GM19035 (cell line): Measurements from ENCODE around the gene NREP.
"Not testable (repeated sequence)": the region's sequence is repeated elsewhere in the genome, so short reads cannot be mapped to it uniquely, and the experiment has no call there.

Experiments used
- ATAC-seq: cut with Tn5 transposase; IDR thresholded peaks from one replicate; pipeline ENCODE4 v1.9.1; 2021; ENCODE audit not compliant: unreplicated experiment

The NREP gene

DNA sequence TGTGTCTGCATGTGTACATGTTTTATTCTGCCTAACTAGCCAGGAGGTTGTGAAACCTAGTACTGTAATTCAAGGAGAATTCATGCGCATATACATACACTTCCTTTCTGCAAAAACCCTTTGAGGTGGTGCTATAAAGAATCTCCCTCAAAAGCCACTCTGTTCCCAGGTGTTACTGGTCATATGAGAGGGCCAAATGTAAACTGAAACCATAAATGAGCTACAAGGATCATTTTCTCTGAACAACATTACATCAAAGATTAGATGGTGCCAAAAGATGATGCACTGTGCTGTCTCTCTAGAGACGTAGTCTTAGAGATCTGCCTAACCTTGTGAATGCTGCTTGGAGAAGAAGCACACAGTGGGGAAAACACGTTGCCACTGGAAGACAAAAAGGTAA lies 15.7 kb downstream of the NREP start:
- ATAC-seq: no peak

DNA sequence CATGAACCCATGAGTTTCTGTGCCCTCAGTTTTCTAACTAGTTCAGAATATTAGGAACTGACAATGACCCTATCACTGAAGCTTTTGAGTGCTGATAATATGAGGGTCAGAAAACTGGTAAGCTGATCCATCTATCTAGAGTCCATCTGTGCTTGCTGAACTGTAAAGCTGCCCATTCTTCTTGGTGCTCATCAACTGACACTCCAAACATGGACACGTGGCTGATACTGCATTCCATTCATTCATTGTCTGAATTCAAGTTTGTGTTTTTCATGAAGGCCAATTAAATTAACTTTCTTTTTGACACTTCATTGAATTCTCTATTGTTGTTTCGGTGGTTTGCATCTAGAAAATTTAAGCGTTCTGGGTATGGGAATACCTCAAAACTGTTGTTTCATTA lies 17.6 kb downstream of the NREP start:
- no peak for ATAC-seq

DNA sequence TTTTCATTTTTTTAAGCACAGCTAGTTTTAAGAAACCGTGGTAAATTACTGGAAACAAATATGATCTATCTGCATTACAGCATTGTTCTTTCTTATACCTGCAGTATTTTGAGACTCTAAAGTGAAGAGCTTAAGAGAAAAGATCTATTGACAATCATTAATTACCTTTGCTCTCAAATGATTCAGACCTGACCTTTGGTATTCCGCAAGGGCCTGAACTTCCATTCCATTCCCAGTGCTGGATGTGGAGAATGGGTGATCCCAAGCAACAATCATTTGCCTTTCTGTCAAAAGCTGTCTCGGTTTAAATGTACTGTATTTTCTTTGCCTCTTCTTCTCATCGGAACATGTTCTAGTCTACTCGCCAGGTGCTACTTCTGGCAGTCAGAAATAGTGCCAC lies 18.9 kb downstream of the NREP start:
- no peak for ATAC-seq

DNA sequence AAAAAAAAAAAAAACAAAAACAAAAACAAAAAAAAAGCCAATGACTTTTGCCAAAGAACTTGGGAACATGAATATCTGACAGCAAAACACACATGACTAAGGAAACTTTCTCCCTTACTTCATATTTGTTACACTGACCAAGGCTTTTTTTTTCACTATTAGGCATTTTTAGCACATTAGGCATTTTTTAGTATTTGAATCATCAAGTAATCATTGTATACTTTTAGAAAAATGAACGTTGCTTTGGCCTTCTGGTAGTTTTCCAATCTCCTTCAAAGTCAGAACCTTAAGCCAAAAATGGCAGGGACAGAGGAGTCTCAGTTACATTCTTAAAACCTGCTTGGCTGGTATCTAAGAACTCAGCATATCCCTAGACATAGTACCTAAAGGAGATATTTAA lies 19.3 kb downstream of the NREP start:
- no peak for ATAC-seq

DNA sequence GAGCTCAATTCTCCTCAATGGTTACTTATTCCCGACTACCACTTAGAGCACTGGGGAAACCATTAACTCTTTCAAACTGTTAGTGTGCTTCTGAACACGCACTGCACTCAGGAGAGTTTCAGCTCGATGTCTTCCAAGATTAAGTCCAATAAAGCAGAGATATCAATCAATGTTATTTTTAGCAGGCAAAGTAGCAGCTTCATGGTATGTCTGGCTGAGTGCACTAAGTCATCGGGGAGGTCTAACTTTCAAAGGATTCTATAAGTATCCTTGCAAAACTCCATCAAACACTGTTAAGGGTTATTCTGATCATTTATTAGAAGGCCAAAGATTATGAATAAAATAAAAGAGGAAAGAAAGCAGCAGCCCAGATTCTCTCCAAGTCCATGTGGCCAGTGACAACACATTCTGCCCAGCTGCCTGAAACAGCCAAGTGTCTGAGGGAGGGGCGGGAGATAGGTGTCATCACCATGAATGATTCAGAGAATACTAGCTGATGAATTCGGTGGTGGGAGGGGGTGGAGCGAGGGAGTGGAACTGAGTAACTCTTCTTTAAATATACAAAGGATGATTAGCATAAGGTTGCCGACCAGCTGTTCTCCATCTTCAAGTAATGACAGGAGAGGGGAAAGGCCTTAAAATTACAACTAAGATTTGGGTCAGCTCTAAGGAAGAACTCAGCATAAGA lies 21.3 kb downstream of the NREP start:
- ATAC-seq: no peak

DNA sequence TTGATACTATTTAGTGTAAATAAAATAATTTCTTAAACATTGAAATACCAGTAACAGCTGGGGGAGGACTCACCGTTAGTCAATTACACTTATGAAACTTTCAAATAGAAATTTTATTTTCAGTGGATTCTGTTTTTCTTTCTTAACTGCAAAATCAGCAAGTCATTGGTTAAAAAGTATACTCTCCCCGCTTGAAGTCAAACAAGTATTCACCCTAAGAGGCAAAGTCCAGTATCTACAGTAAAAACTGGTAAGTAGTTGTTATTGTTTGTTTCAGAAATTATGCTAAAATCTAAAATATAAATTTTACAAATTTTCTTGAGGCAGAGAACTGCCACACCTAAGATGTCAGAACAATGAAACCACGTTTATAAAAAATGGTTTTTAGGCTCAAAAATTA lies 22.4 kb downstream of the NREP start:
- ATAC-seq: no peak

DNA sequence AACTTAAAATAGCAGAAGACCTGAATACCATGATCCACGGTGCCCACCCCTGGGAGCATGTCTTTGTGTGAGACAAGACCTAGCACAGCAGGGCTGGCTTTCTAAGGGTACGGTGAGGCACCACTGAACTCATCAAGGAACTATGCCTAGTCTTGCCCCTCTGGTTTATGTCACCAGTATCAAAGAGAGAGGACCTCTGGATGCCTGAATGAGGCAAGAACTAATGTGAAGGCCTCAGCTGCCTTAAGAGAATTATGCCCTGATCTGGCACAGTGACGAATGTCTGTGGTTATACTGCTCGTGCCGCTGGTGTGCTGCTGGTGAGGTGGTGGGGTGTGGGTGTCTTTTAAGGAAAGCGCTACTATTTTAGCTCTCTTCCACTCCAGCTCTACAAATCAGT lies 23.0 kb downstream of the NREP start:
- ATAC-seq: no peak

DNA sequence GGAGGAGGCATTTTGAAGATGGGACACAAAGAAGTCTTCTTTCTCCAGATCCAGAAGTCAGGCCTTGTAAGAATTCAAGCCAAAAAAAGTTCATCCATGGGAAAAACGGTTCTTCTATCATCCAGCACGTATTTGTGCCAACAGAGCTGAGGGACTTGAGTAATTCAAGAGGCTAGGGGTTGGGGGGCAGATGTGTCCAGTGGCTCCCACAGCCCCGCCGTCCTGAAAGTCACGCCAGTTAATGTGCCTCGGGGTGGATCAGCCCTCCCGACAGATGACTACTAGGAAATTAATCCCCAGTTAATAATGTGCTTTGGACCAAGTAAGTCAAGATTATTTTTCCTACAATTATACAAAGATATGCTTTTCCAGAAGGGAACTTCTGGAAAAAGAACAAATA lies 23.4 kb downstream of the NREP start:
- ATAC-seq: no peak

DNA sequence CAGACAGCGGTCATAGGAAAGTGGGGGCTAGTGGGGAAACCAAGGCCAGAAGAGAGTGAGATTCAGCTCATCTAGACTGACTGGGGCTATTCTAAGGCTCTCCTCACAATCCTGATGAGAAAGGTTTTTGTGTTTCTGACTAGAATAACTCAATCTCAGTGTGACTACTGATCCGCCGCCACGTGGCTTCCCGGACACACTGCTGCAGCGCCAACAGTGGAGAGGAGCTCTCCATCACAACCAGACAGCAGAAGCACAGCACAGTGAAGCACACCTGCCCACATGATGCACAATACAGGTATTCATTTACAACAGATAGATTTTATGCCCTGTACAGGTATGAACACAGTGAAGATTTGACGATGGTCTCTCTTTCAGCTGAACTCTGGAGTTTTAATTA lies 25.4 kb downstream of the NREP start:
- no peak for ATAC-seq

DNA sequence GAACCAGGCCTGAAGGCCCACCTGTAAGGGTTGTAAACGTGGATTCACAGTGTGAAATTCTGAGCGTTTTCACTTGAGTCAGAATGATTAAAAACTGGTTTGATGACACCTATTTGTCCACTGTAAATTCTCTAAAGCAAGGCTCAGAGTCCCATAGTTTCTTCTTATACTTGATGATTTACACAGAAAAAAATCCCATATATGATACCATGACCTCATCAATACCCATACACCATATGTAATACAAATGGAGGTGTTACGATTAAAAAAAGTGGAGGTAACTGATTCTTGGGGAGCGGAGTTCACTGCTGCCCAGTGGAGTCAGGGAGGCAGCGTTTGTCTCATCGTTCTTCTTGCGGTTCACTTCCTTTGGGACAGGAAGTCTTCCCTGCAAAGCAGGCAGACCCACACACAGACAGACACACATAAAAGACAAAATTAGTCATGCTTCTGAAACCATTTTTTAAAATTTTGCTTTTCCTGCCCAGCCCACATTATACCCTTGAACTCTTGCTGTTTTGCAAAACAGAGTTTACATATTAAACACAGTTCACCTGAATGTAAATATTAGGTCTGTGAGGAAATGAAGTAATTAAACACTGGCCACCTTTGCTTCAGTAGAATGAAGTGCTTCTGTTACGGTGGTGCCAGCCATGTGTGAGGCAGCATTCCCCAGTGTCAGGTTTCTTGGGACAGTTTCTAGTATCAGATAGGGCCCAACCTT lies 26.2 kb downstream of the NREP start:
- ATAC-seq: no peak

DNA sequence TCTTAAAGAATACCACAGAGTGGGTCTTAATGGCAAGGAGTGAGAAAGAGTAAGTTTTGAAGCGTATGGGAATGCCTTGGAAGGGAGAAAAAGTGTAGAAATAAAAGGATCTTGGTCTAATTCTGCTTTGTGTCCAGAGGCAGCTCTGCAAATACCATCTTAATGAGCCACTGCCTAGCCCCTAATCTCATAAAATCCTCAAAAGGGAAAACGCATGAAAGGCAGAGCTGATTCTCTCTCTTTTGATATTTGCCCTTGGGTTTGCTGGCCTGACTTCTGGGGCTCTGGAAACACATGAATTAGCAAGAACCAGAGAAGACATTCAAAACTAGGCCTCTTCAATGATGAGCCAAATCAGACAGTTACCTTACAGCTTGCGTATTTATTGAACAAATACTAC lies 28.1 kb downstream of the NREP start:
- ATAC-seq: no peak

DNA sequence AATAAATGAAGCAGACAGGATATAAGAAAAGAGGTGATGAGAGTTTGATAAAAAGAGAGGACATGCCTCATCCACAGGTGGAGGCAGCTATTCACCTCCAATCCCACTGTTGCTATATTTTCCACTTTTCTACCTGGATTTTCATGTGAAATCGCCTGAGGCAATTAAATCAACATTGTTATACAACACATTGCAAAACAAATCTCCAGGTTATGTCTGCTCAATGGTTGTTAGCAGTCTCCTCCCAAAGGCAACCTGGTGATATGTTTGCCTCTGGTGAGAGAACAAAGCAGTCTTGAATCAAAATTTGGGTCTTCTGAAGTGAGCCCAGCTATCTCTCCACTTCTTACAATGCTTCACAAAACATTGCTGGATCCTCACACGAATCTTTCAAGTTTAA lies 30.0 kb downstream of the NREP start:
- no peak for ATAC-seq

DNA sequence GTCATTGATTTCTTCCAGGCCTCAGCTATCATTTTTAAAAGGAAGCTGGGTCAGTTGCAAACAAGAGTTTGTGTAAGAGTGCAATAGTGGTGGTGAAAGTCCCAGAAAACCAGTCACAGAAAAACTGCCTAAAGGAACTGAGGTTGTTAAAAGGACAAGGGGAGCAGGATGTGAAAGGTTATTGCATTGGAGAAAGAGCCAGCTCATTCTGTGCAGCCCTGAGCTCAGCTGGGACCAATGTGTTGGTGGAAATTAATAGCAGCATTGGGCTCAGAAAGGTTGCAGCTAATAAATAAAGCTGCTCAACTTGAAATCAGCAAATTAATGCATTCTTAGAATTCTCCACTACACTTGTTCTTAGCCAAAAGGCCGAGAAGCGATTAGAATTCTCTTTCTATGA lies 34.9 kb downstream of the NREP start:
- no peak for ATAC-seq

DNA sequence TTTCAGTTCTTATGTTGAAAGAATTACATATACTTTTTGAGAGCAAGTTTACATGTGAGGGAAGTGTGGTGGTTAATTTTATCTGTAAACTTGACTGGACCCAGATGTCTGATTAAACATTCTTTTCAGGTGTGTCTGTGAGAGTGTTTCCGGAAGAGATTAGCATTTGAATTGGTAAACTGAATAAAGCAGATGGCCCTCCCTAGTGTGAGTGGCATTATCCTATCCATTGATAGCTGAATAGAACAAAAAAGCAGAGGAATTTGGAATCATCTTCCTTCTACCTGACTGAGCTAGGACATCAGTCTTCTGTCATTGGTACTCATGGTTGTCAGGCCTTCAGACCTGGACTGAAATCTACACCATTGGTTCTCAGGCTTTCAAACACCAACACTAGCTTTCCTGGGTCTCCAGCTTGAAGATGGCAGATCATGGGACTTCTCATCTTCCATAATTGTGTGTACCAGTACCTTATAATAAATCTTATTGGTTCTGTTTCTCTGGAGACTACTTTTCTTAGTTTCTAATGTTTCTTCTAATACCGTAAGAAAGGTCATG lies 36.6 kb downstream of the NREP start:
- no peak for ATAC-seq

DNA sequence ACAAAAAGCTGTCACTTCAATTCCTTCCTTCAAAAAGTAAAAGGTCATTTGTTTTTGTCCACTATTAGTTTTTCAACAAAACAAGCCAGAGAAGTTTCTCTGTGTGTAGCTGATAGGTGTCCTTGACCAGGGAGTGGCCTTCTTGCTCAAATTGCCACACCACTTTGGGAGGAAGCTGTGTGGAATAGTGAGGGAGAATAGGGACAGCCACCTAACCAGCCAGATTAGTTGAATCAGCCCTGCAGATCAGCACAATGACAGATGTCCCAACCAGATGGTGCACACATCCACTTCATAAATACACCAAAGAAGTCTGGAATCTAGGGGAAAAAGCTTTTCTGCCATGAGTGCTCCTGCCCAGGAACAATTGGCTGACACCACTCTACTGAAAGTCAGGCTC lies 37.2 kb downstream of the NREP start:
- no peak for ATAC-seq

DNA sequence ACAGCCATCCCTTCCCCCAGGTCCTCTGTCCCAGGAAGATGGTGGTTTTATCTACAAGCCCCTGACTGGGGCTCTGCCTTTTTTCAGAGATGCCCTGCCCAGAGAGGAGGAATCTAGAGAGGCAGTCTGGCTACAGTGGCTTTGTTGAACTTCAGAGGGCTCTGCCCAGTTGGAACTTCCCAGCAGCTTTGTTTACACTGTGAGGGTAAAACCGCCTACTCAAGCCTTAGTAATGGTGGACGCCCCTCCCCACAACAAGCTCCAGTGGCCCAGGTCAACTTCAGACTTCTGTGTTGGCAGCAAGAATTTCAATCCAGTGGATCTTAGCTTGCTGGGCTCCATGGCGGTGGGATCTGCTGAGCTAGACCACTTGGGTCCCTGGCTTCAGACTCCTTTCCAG lies 40.2 kb downstream of the NREP start:
- not testable (repeated sequence) for ATAC-seq

DNA sequence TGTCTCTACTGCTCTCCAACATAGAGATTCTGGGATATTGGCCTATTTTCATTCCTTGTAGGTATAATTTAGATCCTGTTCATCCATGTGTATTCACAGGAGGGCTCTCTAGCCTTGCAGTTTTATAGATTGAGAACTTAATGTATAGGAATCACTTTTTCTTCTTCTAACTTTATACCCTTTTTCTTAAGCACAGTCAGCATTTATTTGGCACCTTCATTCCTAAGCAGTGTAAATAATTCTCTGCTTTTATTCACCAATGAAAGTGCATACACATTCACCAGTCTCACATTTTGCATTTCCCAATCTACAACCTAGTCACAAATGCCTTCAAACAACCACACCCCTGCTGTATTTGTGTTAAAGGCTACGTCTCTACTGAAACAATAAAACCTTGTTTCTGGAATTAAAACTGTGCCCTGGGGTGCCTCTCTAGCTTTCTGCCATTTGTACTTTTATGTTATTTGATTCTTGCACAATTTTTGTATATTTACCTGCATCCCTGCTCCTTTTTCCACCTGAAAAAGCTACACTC lies 49.3 kb downstream of the NREP start:
- ATAC-seq: no peak

DNA sequence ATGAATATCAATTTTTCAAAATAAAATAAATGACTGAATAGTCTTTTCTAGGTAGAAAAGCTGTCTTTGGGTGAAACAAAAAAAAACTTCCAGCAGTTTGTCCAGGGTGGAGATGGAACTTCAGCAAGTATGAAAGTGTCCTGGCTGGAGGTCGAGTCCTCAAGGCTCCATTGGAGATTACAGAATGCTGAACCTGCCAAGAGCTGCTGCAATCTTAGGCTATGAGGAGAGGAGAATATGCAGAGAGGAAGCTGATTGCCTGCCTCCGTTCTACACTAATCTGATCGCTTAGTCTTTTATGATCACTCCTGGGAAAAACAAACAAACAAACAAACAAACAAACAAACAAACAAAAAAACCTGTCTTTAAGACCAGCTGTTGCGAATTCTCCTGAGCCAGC lies 50.6 kb downstream of the NREP start:
- no peak for ATAC-seq

DNA sequence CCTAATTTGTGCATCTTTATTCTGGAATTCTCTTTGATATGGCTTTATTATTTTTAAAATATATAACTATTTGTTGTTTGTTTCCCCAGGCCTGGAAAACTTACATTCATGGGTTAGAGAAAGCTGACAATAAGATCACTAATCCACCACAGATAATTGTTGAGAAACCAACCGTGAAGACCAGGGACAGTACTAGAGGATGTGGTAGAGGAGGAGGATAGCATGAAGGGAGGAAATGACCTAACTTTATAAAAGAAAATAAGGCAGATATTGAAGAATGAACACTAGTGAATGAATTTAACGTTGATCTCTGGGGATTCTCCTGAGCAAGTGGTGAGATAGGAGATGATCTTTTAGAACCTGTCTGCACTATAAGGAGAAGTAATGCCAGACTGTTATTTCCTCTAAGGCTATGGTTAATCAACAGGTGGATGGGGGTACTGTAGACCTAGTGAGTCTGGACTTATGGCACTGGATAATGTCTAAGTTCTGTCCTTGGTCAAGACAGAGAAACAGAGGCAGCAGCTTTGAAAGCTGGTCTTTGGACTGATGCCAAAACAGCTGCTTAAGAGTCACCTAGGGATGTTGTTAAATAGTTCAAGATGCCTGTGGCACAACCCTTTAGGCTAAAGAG lies 52.4 kb downstream of the NREP start:
- ATAC-seq: no peak

DNA sequence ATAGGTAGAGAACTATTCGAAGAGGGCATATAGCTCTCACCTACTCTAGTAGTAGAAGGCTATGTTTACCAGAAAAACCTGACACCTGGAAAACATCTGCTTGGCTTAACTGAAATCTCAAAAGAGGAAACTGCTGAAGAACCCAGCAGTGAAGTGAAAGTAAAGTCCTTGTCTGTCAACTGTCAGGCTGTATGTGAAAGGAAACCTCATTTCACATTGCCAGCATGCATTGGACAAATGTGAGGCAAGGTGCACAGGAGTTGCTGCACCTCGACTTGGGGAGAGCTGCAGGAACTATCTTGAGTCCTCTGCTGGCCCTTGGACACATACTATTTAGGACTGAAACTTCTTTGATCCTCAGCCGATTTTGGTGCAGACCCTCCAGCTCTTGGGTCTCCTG lies 53.3 kb downstream of the NREP start:
- peak; percentile 98 for ATAC-seq

DNA sequence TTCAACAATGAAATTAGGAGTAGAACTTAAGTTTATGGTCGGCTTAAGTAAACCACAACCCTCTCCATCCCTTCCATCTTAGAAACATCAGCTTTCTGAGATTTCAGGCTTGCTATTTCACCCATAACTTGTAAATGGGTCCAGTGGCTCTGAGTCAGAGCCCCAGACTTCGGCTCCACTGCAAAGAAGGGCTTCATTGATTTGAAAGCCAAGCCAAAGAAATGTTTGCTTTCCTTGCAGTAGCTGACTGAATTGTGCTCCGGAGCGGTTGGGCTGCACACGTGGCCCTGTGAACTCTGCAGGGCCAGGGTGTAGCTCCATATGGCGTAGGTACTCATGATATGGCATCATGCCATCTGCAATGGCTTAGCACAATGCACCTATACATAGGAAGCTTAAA lies 57.0 kb downstream of the NREP start:
- ATAC-seq: no peak

DNA sequence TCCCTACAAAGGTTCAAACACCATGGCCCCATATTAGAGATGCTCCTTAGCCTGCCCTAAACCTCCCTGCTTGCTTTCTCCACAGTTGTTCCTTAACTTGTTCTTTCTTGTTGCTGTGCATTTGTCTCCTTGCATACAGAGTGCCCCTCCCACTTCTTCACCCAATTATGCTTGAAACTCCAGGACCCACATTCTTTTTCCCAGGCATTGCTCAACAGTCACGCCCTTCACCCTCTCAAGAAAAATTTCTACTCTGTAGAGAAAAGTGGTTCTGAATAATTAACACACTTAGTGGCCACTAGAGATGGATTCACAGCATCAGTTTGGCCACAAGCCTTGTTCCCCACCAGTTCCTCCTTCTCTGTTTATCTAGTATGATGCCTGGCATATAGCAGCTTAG lies 57.7 kb downstream of the NREP start:
- no peak for ATAC-seq
